MM.1S (cell line): Measurements from ENCODE around the gene SLC8A3.

Experiments used
- EZH2 ChIP-seq: fragments of 300-600 bp; sonication (generic); optimal IDR thresholded peaks from 2 replicates; pipeline ENCODE3; 2017; ENCODE audit warnings: low read depth, mild to moderate bottlenecking, antibody characterized with exemption, low read length, mixed read lengths
- TF ChIP-seq, protein P1 (sequence below): fragments of 300-600 bp; sonication (generic); IDR thresholded peaks from 2 replicates; pipeline ENCODE4 v1.5.1; 2016; ENCODE audit warnings: antibody characterized with exemption, low read length, mixed read lengths

DNA sequence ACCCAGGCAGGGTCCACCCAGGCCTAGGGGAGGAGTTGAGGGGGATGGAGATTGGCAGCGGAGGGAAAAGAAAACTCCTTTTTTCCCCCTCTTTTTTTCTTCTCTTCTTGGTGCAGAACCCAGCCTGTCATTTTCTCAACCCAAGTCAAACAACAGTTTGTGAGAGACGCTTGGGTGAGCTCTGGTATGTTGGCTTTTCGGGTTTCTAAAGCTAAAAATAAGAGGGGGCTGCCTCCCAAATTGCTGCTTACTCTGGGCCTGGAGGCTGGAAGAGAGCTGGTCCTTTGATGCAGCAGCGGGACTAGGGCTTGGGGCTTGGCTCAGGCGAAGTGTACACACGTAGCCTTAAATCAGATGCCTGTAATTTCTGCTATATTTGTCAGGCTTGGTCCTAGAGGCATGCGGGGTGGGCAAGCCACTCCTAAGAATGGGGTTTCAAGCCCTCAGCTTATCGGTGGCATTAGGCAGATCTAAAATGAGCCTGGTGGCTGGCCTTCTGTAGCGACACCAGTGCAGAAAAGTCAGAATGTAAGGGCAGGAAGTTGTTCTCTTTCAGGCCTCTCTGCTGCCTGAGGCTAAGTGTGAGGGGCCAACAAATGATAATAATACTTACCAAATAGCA, 816 bp upstream of the SLC8A3 start:
- TF ChIP-seq, protein P1, sequence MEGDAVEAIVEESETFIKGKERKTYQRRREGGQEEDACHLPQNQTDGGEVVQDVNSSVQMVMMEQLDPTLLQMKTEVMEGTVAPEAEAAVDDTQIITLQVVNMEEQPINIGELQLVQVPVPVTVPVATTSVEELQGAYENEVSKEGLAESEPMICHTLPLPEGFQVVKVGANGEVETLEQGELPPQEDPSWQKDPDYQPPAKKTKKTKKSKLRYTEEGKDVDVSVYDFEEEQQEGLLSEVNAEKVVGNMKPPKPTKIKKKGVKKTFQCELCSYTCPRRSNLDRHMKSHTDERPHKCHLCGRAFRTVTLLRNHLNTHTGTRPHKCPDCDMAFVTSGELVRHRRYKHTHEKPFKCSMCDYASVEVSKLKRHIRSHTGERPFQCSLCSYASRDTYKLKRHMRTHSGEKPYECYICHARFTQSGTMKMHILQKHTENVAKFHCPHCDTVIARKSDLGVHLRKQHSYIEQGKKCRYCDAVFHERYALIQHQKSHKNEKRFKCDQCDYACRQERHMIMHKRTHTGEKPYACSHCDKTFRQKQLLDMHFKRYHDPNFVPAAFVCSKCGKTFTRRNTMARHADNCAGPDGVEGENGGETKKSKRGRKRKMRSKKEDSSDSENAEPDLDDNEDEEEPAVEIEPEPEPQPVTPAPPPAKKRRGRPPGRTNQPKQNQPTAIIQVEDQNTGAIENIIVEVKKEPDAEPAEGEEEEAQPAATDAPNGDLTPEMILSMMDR, result no peak
- TF ChIP-seq EZH2, result no peak
